ENCODE measurements around the gene EFR3B.
"Not testable (repeated sequence)": the region's sequence is repeated elsewhere in the genome, so short reads cannot be mapped to it uniquely, and the experiment has no call there.

The EFR3B gene

GRCh38 chr2:25041928-25042320, at the start of gene EFR3B:
EFR3B (plus strand) TSS chr2:25042076; CDS start chr2:25042313, 237 bp downstream.
- peak; percentile 93 for DNase-seq

- DNase-seq, result no peak
These were observed 48.3 kb upstream of the EFR3B start for GRCh38 chr2:24993406-24994145.

GRCh38 chr2:24994146-24994724, 47.6 kb upstream of the EFR3B start:
- no peak for DNase-seq

GRCh38 chr2:24999097-24999496, 42.8 kb upstream of the EFR3B start:
- DNase-seq, result not testable (repeated sequence)

- no peak for DNase-seq
These were observed 41.8 kb upstream of the EFR3B start for GRCh38 chr2:25000036-25000435.

GRCh38 chr2:25000503-25001324, 41.2 kb upstream of the EFR3B start:
- no peak for DNase-seq

GRCh38 chr2:25001325-25001637, 40.6 kb upstream of the EFR3B start:
- no peak for DNase-seq

GRCh38 chr2:25002066-25002465, 39.8 kb upstream of the EFR3B start:
- no peak for DNase-seq

- no peak for DNase-seq
These were observed 31.9 kb upstream of the EFR3B start for GRCh38 chr2:25009954-25010353.

GRCh38 chr2:25011342-25011741, 30.5 kb upstream of the EFR3B start:
- not testable (repeated sequence) for DNase-seq

GRCh38 chr2:25014631-25015030, 27.2 kb upstream of the EFR3B start:
- DNase-seq, result no peak

- DNase-seq, result no peak
These were observed 23.2 kb upstream of the EFR3B start for GRCh38 chr2:25018681-25019080.

GRCh38 chr2:25021791-25022362, 20.0 kb upstream of the EFR3B start:
- DNase-seq, result no peak

GRCh38 chr2:25023333-25023732, 18.5 kb upstream of the EFR3B start:
- DNase-seq, result no peak

- DNase-seq, result no peak
These were observed 16.5 kb upstream of the EFR3B start for GRCh38 chr2:25025229-25026007.

- no peak for DNase-seq
These were observed 15.8 kb upstream of the EFR3B start for GRCh38 chr2:25026008-25026530.

- no peak for DNase-seq
These were observed 12.7 kb upstream of the EFR3B start for GRCh38 chr2:25029183-25029554.

- DNase-seq, result no peak
These were observed 11.2 kb upstream of the EFR3B start for GRCh38 chr2:25030702-25031101.

GRCh38 chr2:25032094-25032493, 9.8 kb upstream of the EFR3B start:
- no peak for DNase-seq

- no peak for DNase-seq
These were observed 9.0 kb upstream of the EFR3B start for GRCh38 chr2:25032901-25033300.

- no peak for DNase-seq
These were observed 7.8 kb upstream of the EFR3B start for GRCh38 chr2:25034081-25034480.

- DNase-seq, result no peak
These were observed 6.2 kb upstream of the EFR3B start for GRCh38 chr2:25035537-25036220.

Data from CD4-positive, alpha-beta T cell treated with Interleukin-15 for 1 hour (primary cell).